ENCODE data around the gene SEPTIN1.
A peak's percentile ranks its signal among the peaks of the same experiment; 100 is the strongest.
"Not testable (repeated sequence)": the region's sequence is repeated elsewhere in the genome, so short reads cannot be mapped to it uniquely, and the experiment has no call there.

Gene SEPTIN1

GRCh38 chr16:30401768-30402425, 19.5 kb upstream of the SEPTIN1 start:
- no peak for DNase-seq (ENCODE audit: low read depth)

- no peak for DNase-seq (ENCODE audit: low read depth)
Measured at GRCh38 chr16:30399435-30400186, 17.2 kb upstream of the SEPTIN1 start.

GRCh38 chr16:30398661-30399434, 16.5 kb upstream of the SEPTIN1 start:
- DNase-seq (ENCODE audit: low read depth) = no peak

- DNase-seq (ENCODE audit: low read depth) = no peak
Measured at GRCh38 chr16:30397776-30398660, 15.7 kb upstream of the SEPTIN1 start.

GRCh38 chr16:30397056-30397455, 14.7 kb upstream of the SEPTIN1 start:
- no peak for DNase-seq (ENCODE audit: low read depth)

- DNase-seq (ENCODE audit: low read depth) = not testable (repeated sequence)
Measured at GRCh38 chr16:30396627-30397026, 14.3 kb upstream of the SEPTIN1 start.

- no peak for DNase-seq (ENCODE audit: low read depth)
Measured at GRCh38 chr16:30395992-30396585, 13.7 kb upstream of the SEPTIN1 start.

GRCh38 chr16:30395155-30395991, 13.0 kb upstream of the SEPTIN1 start, which contains the start of gene ZNF48:
ZNF48 (plus strand) TSS chr16:30395420; CDS start chr16:30395795, 375 bp downstream.
- no peak for DNase-seq (ENCODE audit: low read depth)

GRCh38 chr16:30394592-30395154, 12.3 kb upstream of the SEPTIN1 start:
- DNase-seq (ENCODE audit: low read depth) = no peak

- DNase-seq (ENCODE audit: low read depth) = no peak
Measured at GRCh38 chr16:30383521-30383920, 1.2 kb upstream of the SEPTIN1 start.

- no peak for DNase-seq (ENCODE audit: low read depth)
Measured at GRCh38 chr16:30381291-30382041, 895 bp downstream of the SEPTIN1 start.

- no peak for DNase-seq (ENCODE audit: low read depth)
Measured at GRCh38 chr16:30380803-30381208, 1.6 kb downstream of the SEPTIN1 start.

GRCh38 chr16:30380072-30380802, 2.1 kb downstream of the SEPTIN1 start:
- DNase-seq (ENCODE audit: low read depth) = no peak

- DNase-seq (ENCODE audit: low read depth) = no peak
Measured at GRCh38 chr16:30379158-30379783, 3.1 kb downstream of the SEPTIN1 start.

- DNase-seq (ENCODE audit: low read depth) = peak; percentile 99
Measured at GRCh38 chr16:30378236-30379157, 3.9 kb downstream of the SEPTIN1 start.

- DNase-seq (ENCODE audit: low read depth) = peak; percentile 81
Measured at GRCh38 chr16:30377812-30378235, 4.5 kb downstream of the SEPTIN1 start.

Measured in stimulated activated CD8-positive, alpha-beta memory T cell treated with anti-CD3 and anti-CD28 coated beads, Interleukin-12 subunit alpha, Interleukin-12 subunit beta, amount 100 ng/mL, for 1 hour (primary cell).